Loucy (cell line): ENCODE data around the gene C1orf141.

Experiments used
- EZH2phosphoT487 ChIP-seq: fragments of 200-600 bp; IDR thresholded peaks from 2 replicates; pipeline ENCODE4 v1.6.1; 2018; ENCODE audit warnings: antibody characterized with exemption, mild to moderate bottlenecking, moderate library complexity, borderline replicate concordance
- TF ChIP-seq, protein P1 (sequence below): fragments of 200-600 bp; sonication (generic); conservative IDR thresholded peaks from 2 replicates; pipeline ENCODE4 v1.5.1; 2014; ENCODE audit warnings: mild to moderate bottlenecking, antibody characterized with exemption, low read length

DNA sequence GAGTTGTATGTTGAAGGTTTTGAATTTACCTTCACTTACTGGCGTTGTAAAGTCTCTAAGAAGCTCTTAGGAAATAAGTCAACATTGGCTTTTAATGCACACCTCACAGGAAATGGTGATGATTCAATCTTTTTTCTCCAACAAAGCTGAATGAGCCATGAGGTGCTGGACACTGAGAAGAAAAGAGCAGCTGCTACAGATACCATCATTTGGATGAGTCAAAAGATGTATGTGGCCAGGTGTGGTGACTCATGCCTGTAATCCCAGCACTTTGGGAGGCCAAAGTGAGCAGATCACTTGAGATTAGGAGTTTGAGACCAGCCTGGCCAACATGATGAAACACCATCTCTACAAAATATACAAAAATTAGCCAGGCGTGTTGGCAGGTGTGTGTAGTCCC, 28.2 kb upstream of the C1orf141 start:
- TF ChIP-seq, protein P1, sequence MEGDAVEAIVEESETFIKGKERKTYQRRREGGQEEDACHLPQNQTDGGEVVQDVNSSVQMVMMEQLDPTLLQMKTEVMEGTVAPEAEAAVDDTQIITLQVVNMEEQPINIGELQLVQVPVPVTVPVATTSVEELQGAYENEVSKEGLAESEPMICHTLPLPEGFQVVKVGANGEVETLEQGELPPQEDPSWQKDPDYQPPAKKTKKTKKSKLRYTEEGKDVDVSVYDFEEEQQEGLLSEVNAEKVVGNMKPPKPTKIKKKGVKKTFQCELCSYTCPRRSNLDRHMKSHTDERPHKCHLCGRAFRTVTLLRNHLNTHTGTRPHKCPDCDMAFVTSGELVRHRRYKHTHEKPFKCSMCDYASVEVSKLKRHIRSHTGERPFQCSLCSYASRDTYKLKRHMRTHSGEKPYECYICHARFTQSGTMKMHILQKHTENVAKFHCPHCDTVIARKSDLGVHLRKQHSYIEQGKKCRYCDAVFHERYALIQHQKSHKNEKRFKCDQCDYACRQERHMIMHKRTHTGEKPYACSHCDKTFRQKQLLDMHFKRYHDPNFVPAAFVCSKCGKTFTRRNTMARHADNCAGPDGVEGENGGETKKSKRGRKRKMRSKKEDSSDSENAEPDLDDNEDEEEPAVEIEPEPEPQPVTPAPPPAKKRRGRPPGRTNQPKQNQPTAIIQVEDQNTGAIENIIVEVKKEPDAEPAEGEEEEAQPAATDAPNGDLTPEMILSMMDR: no peak
- no peak for TF ChIP-seq EZH2phosphoT487
